K562 (cell line): Measurements from ENCODE around the gene PAX8. TPM values are rescaled to one million over a fixed set of nuclear protein-coding genes. Genes with fewer than 3 reads are reported as not detected.
"Not testable (repeated sequence)": the region's sequence is repeated elsewhere in the genome, so short reads cannot be mapped to it uniquely, and the experiment has no call there.

Experiments used
- ATAC-seq: fragments of 200-7000 bp; cut with Tn5 transposase; 3 replicates; pipeline ENCODE4 v1.9.1; 2020; ENCODE audit warnings: moderate library complexity
- BruUV-seq: library from RNA; stranded (reverse); fragments of 400-500 nt; replicated peaks from 2 replicates; lab custom pipeline; 2021; lab: Mats Ljungman, UMichigan
- CTCF ChIA-PET: fragments of 300-600 bp; formaldehyde crosslinking; extraction: SDS; loops from one replicate; lab custom pipeline; 2021; ENCODE audit warnings: low intra/inter-chr PET ratio; lab: Yijun Ruan, JAX
- POLR2A ChIA-PET: fragments of 300-600, 350-650 bp; sonication (Branson Sonifier 250); formaldehyde crosslinking; extraction: SDS; loops from one replicate; lab custom pipeline; 2021; ENCODE audit warnings: antibody characterized with exemption, inconsistent platforms; lab: Yijun Ruan, JAX
- DNase-seq, 4 experiments: peaks; one replicate each; pipeline versions ENCODE4 v3.0.0 to v3.0.0-alpha.2; 2011 to 2018; ENCODE audit warnings: low spot score in 3 of 4, mixed read lengths in 3 of 4; ENCODE audit errors: extremely low read depth in 1 of 4
- FAIRE-seq: peaks from 2 replicates; lab custom pipeline; 2011; peaks lifted over from hg19 to GRCh38; lab: Jason Lieb, UNC
- H2AFZ ChIP-seq: 2 replicates; pipeline ENCODE4 v1.6.0; 2011; ENCODE audit warnings: low read depth, low read length, control low read depth, inconsistent platforms
- H3K27ac ChIP-seq: fragments of 200-600 bp; 3 replicates; pipeline ENCODE4 v1.8.0; 2011; ENCODE audit warnings: low read depth, mild to moderate bottlenecking, control low read depth, inconsistent platforms, low read length, moderate library complexity, mixed read lengths; ENCODE audit errors: extremely low read depth
- H3K27me3 ChIP-seq, 2 experiments: fragments of 300-600 bp in 1 of 2; 2 replicates in 1 of 2; 3 replicates in 1 of 2; pipeline versions ENCODE4 v1.6.0 to v1.8.0; 2011; ENCODE audit warnings: inconsistent platforms in 2 of 2, low read length in 2 of 2, mild to moderate bottlenecking in 1 of 2, mixed read lengths in 1 of 2, moderate library complexity in 1 of 2; ENCODE audit not compliant: control insufficient read depth in 2 of 2, insufficient read depth in 2 of 2
- H3K36me3 ChIP-seq: fragments of 300-600 bp; 3 replicates; pipeline ENCODE4 v1.8.0; 2011; ENCODE audit warnings: mild to moderate bottlenecking, low read length, inconsistent platforms; ENCODE audit not compliant: control insufficient read depth, insufficient read depth
- H3K4me1 ChIP-seq, 2 experiments: fragments of 200-600 bp in 1 of 2; replicated peaks in 1 of 2; 2 replicates in 1 of 2; 3 replicates in 1 of 2; pipeline versions ENCODE4 v1.5.1 to v1.8.0; 2011; ENCODE audit warnings: inconsistent platforms in 2 of 2, low read length in 2 of 2, mild to moderate bottlenecking in 1 of 2, mixed read lengths in 1 of 2, moderate library complexity in 1 of 2; ENCODE audit not compliant: control insufficient read depth in 2 of 2, insufficient read depth in 2 of 2
- H3K4me2 ChIP-seq: 2 replicates; pipeline ENCODE4 v1.6.1; 2011; ENCODE audit warnings: low read length, control low read depth, inconsistent platforms, mixed read lengths; ENCODE audit not compliant: insufficient read depth
- H3K4me3 ChIP-seq: fragments of 200-600 bp; sonication (generic), shearing (Covaris generic); 2 replicates; pipeline ENCODE4 v1.5.1; 2016; ENCODE audit warnings: control low read depth, inconsistent platforms
- H3K79me2 ChIP-seq: fragments of 200-600 bp; 3 replicates; pipeline ENCODE4 v1.8.0; 2011; ENCODE audit warnings: low read length, inconsistent platforms; ENCODE audit not compliant: control insufficient read depth, insufficient read depth
- H3K9ac ChIP-seq, 2 experiments: 2 replicates each; pipeline versions ENCODE4 v1.6.0 to v1.6.1; 2011; ENCODE audit warnings: low read depth in 2 of 2, low read length in 2 of 2, control low read depth in 1 of 2, inconsistent platforms in 1 of 2, mild to moderate bottlenecking in 1 of 2, mixed read lengths in 1 of 2; ENCODE audit not compliant: insufficient read depth in 1 of 2
- H3K9me1 ChIP-seq: one replicate; pipeline ENCODE4 v1.6.0; 2011; ENCODE audit warnings: inconsistent platforms, mild to moderate bottlenecking, low read length, moderate library complexity; ENCODE audit not compliant: control insufficient read depth, insufficient read depth
- H3K9me3 ChIP-seq: replicated peaks from 2 replicates; pipeline ENCODE4 v1.5.1; 2011; ENCODE audit warnings: low read depth, low read length, inconsistent platforms; ENCODE audit not compliant: control insufficient read depth, insufficient read depth
- H4K20me1 ChIP-seq: replicated peaks from 2 replicates; pipeline ENCODE4 v1.6.1; 2011; ENCODE audit warnings: low read length, inconsistent platforms, mixed read lengths; ENCODE audit not compliant: control insufficient read depth, insufficient read depth
- GTF2E2 ChIP-seq: fragments of 200-800 bp; sonication (Bioruptor generic); IDR thresholded peaks from 2 replicates; pipeline ENCODE4 v1.6.1; 2016; ENCODE audit warnings: missing genetic modification characterization, missing compliant biosample characterization
- MED1 ChIP-seq: sonication (generic); formaldehyde crosslinking; IDR thresholded peaks from 2 replicates; pipeline ENCODE4 v1.8.1; 2023; ENCODE audit warnings: missing genetic modification reagents, borderline replicate concordance
- MTA2 ChIP-seq: fragments of 450-650 bp; IDR thresholded peaks from 2 replicates; pipeline ENCODE4 v1.6.1; 2016; ENCODE audit warnings: low read depth
- RAD21 ChIP-seq, 2 experiments: fragments of 250-450 bp in 1 of 2; fragments of 450-650 bp in 1 of 2; sonication (Bioruptor Pico) in 1 of 2; formaldehyde crosslinking in 1 of 2; IDR thresholded peaks in 1 of 2; conservative IDR thresholded peaks in 1 of 2; 2 replicates each; pipeline versions ENCODE4 v1.4.0 to v1.8.0; 2020 to 2022; ENCODE audit warnings: mild to moderate bottlenecking in 2 of 2, moderate library complexity in 1 of 2
- RBM15 ChIP-seq: fragments of 200-400 bp; formaldehyde crosslinking; IDR thresholded peaks from 2 replicates; pipeline ENCODE4 v1.6.1; 2018; ENCODE audit warnings: mild to moderate bottlenecking, low read length, moderate library complexity; ENCODE audit not compliant: insufficient read depth
- SETDB1 ChIP-seq: IDR thresholded peaks from one replicate; pipeline ENCODE4 v1.6.1; 2012; ENCODE audit warnings: low read length, control low read depth, inconsistent platforms
- ZNF197 ChIP-seq: fragments of 200-800 bp; sonication (Bioruptor generic); IDR thresholded peaks from 2 replicates; pipeline ENCODE4 v1.6.1; 2016; ENCODE audit warnings: low read depth, missing genetic modification characterization, missing compliant biosample characterization
- ZNF75A ChIP-seq: fragments of 450-650 bp; formaldehyde crosslinking; IDR thresholded peaks from 2 replicates; pipeline ENCODE4 v1.4.0; 2020; ENCODE audit warnings: mild to moderate bottlenecking
- WGBS: fragments of 100-300 bp; shearing (Covaris generic); methylation state at CpG from one replicate; pipeline ENCODE4 v1.1.6; 2016; ENCODE audit warnings: low coverage, mixed read lengths; ENCODE audit not compliant: insufficient coverage; ENCODE audit errors: missing lambda C conversion rate; 5-methylcytosine and 5-hydroxymethylcytosine counted together
- in situ Hi-C: fragments of 300-500 bp; cut with MboI; formaldehyde crosslinking; loops from 4 replicates; pipeline ENCODE4 v1.15.0; 2018; ENCODE audit warnings: inconsistent platforms, mixed read lengths
- intact Hi-C: fragments of 100-400 bp; cut with micrococcal nuclease; formaldehyde crosslinking; loops from 2 replicates; pipeline ENCODE4 v1.14.2; 2022
- polyA plus RNA-seq, 8 experiments: library from polyadenylated mRNA; depleted of rRNA in 4 of 8; stranded (reverse) in 5 of 8; unstranded in 3 of 8; fragments of >200 nt; fragmentation: Nextera tagmentation in 2 of 8; fragmentation: Illumina TruSeq in 1 of 8; extraction: Ambion mirVana in 2 of 8; extraction: Trizol in 1 of 8; gene quantifications; 2 replicates each; pipeline versions ENCODE4 v1.2.1 to v1.2.3, GENCODE V29; 2011 to 2014; ENCODE audit warnings: inconsistent platforms in 1 of 8, missing spikeins in 1 of 8
- total RNA-seq, 7 experiments: library from RNA; depleted of rRNA in 6 of 7; stranded (reverse); fragments of >200 nt in 6 of 7; fragmentation: Illumina TruSeq in 2 of 7; extraction: Trizol in 2 of 7; gene quantifications; 2 replicates each; pipeline versions ENCODE4 v1.2.1 to v1.2.3, GENCODE V29; 2011 to 2021; ENCODE audit warnings: low replicate concordance in 1 of 7
- TF ChIP-seq, protein P1 (sequence below): sonication (generic); formaldehyde crosslinking; IDR thresholded peaks from 2 replicates; pipeline ENCODE4 v1.9.0; 2022; ENCODE audit warnings: mild to moderate bottlenecking, missing genetic modification reagents
- TF ChIP-seq, protein P2 (sequence below): IDR thresholded peaks from 3 replicates; pipeline ENCODE4 v1.6.1; 2011; ENCODE audit warnings: borderline replicate concordance, mild to moderate bottlenecking, moderate library complexity; ENCODE audit not compliant: insufficient read length; ENCODE audit errors: extremely low read depth

Gene PAX8
- total and polyA plus RNA-seq, 9 of the 15 experiments (the other 6 are each of a cell fraction or from before 2014, with no cell fraction given): 0.13 to 2.1 (median 0.51) TPM

DNA sequence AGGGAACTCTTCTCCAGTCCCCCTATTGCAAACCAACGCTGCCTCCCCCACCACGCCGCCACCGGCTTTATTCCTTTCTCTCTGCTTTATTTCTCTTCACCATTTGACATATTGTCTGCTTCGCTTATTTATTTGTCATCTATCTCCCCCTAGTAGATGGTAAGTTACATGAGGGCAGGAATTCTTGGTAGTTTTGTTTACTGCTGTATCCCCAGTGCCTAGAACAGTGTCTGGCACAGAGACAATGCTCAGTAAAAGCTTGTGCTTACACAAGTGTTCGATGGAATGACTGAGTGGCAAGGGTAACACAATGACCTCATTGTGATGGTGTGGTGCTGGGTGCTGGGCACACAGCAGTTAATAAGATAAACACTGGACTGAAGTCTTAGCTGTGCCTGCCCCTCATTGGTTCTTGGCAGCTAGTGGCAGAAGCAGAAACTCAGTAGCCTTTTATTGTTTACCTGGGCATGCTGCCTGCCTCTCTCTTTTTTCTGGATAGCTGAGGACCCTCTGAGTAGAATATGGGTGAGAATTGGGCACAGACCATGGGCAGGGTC, 9.5 kb upstream of the PAX8 start:
- H3K4me2 ChIP-seq, ATAC-seq, H3K9me3 ChIP-seq, DNase-seq, H3K4me1 ChIP-seq, CTCF ChIA-PET, intact Hi-C loops, H3K4me3 ChIP-seq, in situ Hi-C loops, BruUV-seq, H3K27ac ChIP-seq, H2AFZ ChIP-seq, H3K9ac ChIP-seq, H3K36me3 ChIP-seq, H3K9me1 ChIP-seq, FAIRE-seq, POLR2A ChIA-PET, H4K20me1 ChIP-seq, H3K79me2 ChIP-seq: not testable (repeated sequence)
- H3K27me3 ChIP-seq: peaks cover 10 to 27% of the 10 kb centered on the region in 2 experiments
- WGBS: 0% methylated on average over 4 of the region's 6 CpGs

DNA sequence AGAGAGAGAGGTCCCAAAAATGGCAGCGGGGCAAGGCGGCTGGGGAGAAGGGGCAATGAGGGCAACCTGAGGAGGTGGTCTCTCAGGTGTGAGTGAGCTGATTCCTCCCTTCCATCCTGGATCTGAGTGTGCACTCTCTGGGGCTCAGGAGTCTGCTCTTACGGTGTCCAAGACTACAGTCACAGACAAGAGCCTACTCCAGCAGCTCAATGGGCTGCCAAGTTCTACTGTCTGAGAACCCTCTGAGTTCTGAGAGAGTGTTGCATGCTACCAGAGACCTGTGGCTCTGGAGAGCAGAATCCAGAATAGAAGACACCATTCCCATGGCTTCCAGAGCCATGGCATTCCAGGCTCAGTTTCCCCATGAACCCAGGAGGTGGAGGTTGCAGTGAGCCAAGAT, 7.1 kb upstream of the PAX8 start:
- BruUV-seq: no TSS peak
- Histone ChIP-seq H3K79me2 (no peaks in the 10 kb centered on the region), H3K27ac (no peak overlapping the region), H3K36me3 (no peaks in the 10 kb centered on the region), H3K27me3 (peaks cover 2 to 7% of the 10 kb centered on the region in 2 experiments; a peak in 4 of 5 replicates), H3K4me1 (peaks cover 0 to 2% of the 10 kb centered on the region in 2 experiments; a peak in 2 of 5 replicates), H3K4me3 (no peak overlapping the region), H3K9me3 (no peaks in the 10 kb centered on the region), H3K9ac (no peak overlapping the region), H3K4me2 (no peak overlapping the region), H2AFZ (no peak overlapping the region), H3K9me1 (no peaks in the 10 kb centered on the region), H4K20me1 (no peaks in the 10 kb centered on the region)
- DNase-seq: no peak
- ChIA-PET CTCF (no interaction called here), POLR2A (no interaction called here)
- FAIRE-seq: no peak
- in situ Hi-C loops (no loop called here), intact Hi-C loops (no loop called here)
- ATAC-seq: no peak
- WGBS: 0% methylated on average over 3 of the region's 3 CpGs
- TF ChIP-seq, protein P1, sequence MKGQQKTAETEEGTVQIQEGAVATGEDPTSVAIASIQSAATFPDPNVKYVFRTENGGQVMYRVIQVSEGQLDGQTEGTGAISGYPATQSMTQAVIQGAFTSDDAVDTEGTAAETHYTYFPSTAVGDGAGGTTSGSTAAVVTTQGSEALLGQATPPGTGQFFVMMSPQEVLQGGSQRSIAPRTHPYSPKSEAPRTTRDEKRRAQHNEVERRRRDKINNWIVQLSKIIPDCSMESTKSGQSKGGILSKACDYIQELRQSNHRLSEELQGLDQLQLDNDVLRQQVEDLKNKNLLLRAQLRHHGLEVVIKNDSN (CRISPR knock-in tag): no peak
- TF ChIP-seq RAD21 (CRISPR knock-in tag; conservative IDR thresholded peaks at IDR 0.05 in 1 of 2, IDR thresholded peaks at IDR 0.05 in 1 of 2): no peak
- TF ChIP-seq RBM15: no peak
- TF ChIP-seq ZNF197: no peak
- TF ChIP-seq, protein P2, sequence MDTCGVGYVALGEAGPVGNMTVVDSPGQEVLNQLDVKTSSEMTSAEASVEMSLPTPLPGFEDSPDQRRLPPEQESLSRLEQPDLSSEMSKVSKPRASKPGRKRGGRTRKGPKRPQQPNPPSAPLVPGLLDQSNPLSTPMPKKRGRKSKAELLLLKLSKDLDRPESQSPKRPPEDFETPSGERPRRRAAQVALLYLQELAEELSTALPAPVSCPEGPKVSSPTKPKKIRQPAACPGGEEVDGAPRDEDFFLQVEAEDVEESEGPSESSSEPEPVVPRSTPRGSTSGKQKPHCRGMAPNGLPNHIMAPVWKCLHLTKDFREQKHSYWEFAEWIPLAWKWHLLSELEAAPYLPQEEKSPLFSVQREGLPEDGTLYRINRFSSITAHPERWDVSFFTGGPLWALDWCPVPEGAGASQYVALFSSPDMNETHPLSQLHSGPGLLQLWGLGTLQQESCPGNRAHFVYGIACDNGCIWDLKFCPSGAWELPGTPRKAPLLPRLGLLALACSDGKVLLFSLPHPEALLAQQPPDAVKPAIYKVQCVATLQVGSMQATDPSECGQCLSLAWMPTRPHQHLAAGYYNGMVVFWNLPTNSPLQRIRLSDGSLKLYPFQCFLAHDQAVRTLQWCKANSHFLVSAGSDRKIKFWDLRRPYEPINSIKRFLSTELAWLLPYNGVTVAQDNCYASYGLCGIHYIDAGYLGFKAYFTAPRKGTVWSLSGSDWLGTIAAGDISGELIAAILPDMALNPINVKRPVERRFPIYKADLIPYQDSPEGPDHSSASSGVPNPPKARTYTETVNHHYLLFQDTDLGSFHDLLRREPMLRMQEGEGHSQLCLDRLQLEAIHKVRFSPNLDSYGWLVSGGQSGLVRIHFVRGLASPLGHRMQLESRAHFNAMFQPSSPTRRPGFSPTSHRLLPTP: no peak
- TF ChIP-seq ZNF75A: no peak
- TF ChIP-seq MED1 (CRISPR knock-in tag): no peak
- no peak for TF ChIP-seq GTF2E2 (tag)
- TF ChIP-seq SETDB1: no peak
- no peak for TF ChIP-seq MTA2
